IMR-90 (cell line): ENCODE measurements around the gene PAXX. TPM values are rescaled to one million over a fixed set of nuclear protein-coding genes. Genes with fewer than 3 reads are reported as not detected.

ENCODE experiments used
- ATAC-seq: fragments of 200-7000 bp; cut with Tn5 transposase; 2 replicates; pipeline ENCODE4 v1.9.1; 2020; ENCODE audit warnings: low read depth, mild to moderate bottlenecking, moderate library complexity
- BruUV-seq: library from RNA; stranded (reverse); fragments of 400-500 nt; replicated peaks from 2 replicates; lab custom pipeline; 2021; lab: Mats Ljungman, UMichigan
- CTCF ChIA-PET: fragments of 300-600 bp; formaldehyde crosslinking; extraction: SDS; loops from one replicate; lab custom pipeline; 2021; ENCODE audit warnings: antibody characterized with exemption; lab: Yijun Ruan, JAX
- POLR2A ChIA-PET: fragments of 300-600 bp; sonication (Branson Sonifier 250); formaldehyde crosslinking; loops from one replicate; lab custom pipeline; 2022; ENCODE audit warnings: antibody characterized with exemption; ENCODE audit not compliant: unreplicated experiment; lab: Charles Lee
- DNase-seq: peaks from one replicate; pipeline ENCODE4 v3.0.0; 2013
- H2AFZ ChIP-seq: replicated peaks from 2 replicates; pipeline ENCODE3; 2013; ENCODE audit warnings: low read length, mild to moderate bottlenecking; ENCODE audit not compliant: poor library complexity
- H2AK5ac ChIP-seq: 2 replicates; pipeline ENCODE4 v1.6.1; 2013; ENCODE audit warnings: low read depth, low read length, inconsistent platforms
- H2AK9ac ChIP-seq: replicated peaks from 2 replicates; pipeline ENCODE3; 2013; ENCODE audit warnings: mild to moderate bottlenecking, low read depth, low read length, moderate library complexity; ENCODE audit not compliant: poor library complexity
- H2BK120ac ChIP-seq: 2 replicates; pipeline ENCODE4 v1.6.1; 2013; ENCODE audit warnings: low read depth, low read length, inconsistent platforms
- H2BK15ac ChIP-seq: 3 replicates; pipeline ENCODE4 v1.6.1; 2013; ENCODE audit warnings: low read depth, low read length, inconsistent platforms
- H2BK20ac ChIP-seq: 2 replicates; pipeline ENCODE4 v1.6.1; 2013; ENCODE audit warnings: low read depth, mild to moderate bottlenecking, inconsistent platforms, low read length, moderate library complexity
- H2BK5ac ChIP-seq: 2 replicates; pipeline ENCODE4 v1.6.1; 2013; ENCODE audit warnings: mild to moderate bottlenecking, low read depth, low read length, inconsistent platforms; ENCODE audit not compliant: poor library complexity, severe bottlenecking
- H3K14ac ChIP-seq: replicated peaks from 2 replicates; pipeline ENCODE4 v1.6.1; 2013; ENCODE audit warnings: low read depth, low read length, inconsistent platforms
- H3K18ac ChIP-seq: 2 replicates; pipeline ENCODE4 v1.6.1; 2013; ENCODE audit warnings: low read depth, low read length, control low read depth
- H3K23ac ChIP-seq: 2 replicates; pipeline ENCODE4 v1.6.1; 2013; ENCODE audit warnings: low read depth, low read length, inconsistent platforms
- H3K27ac ChIP-seq: 2 replicates; pipeline ENCODE4 v1.5.1; 2013; ENCODE audit warnings: mild to moderate bottlenecking, control low read depth, low read length; ENCODE audit not compliant: insufficient read depth
- H3K27me3 ChIP-seq: 2 replicates; pipeline ENCODE4 v1.6.1; 2013; ENCODE audit warnings: low read length; ENCODE audit not compliant: control insufficient read depth, insufficient read depth
- H3K36me3 ChIP-seq: 2 replicates; pipeline ENCODE4 v1.6.1; 2013; ENCODE audit warnings: low read length, mixed read lengths; ENCODE audit not compliant: control insufficient read depth, insufficient read depth
- H3K4ac ChIP-seq: 2 replicates; pipeline ENCODE4 v1.6.1; 2013; ENCODE audit warnings: low read depth, low read length, inconsistent platforms
- H3K4me1 ChIP-seq: 2 replicates; pipeline ENCODE4 v1.6.1; 2013; ENCODE audit warnings: low read length, mixed read lengths; ENCODE audit not compliant: control insufficient read depth, insufficient read depth
- H3K4me2 ChIP-seq: 2 replicates; pipeline ENCODE4 v1.6.1; 2013; ENCODE audit warnings: low read depth, mild to moderate bottlenecking, control low read depth, low read length, moderate library complexity
- H3K4me3 ChIP-seq: 2 replicates; pipeline ENCODE4 v1.5.1; 2013; ENCODE audit warnings: low read depth, mild to moderate bottlenecking, control low read depth, low read length, moderate library complexity; ENCODE audit not compliant: insufficient read depth
- H3K56ac ChIP-seq: 2 replicates; pipeline ENCODE4 v1.6.1; 2013; ENCODE audit warnings: low read length, inconsistent platforms; ENCODE audit not compliant: insufficient read depth; ENCODE audit errors: extremely low read depth
- H3K79me1 ChIP-seq, 2 experiments: 2 replicates each; pipeline ENCODE4 v1.6.1; 2013; ENCODE audit warnings: low read length in 2 of 2, inconsistent platforms in 1 of 2, low read depth in 1 of 2
- H3K9ac ChIP-seq: 2 replicates; pipeline ENCODE4 v1.6.1; 2013; ENCODE audit warnings: low read depth, low read length, control low read depth
- H3K9me1 ChIP-seq: 2 replicates; pipeline ENCODE4 v1.6.1; 2013; ENCODE audit warnings: low read length, inconsistent platforms; ENCODE audit not compliant: insufficient read depth
- H3K9me3 ChIP-seq: 2 replicates; pipeline ENCODE4 v1.6.1; 2013; ENCODE audit warnings: low read length; ENCODE audit not compliant: control insufficient read depth, insufficient read depth
- H4K20me1 ChIP-seq: 2 replicates; pipeline ENCODE4 v1.6.1; 2013; ENCODE audit warnings: low read length, inconsistent platforms; ENCODE audit not compliant: insufficient read depth
- H4K5ac ChIP-seq: 2 replicates; pipeline ENCODE4 v1.6.1; 2013; ENCODE audit warnings: mild to moderate bottlenecking, low read depth, low read length, control low read depth
- H4K8ac ChIP-seq, 2 experiments: 2 replicates each; pipeline ENCODE4 v1.6.1; 2013; ENCODE audit warnings: low read depth in 2 of 2, low read length in 2 of 2, control low read depth in 1 of 2, inconsistent platforms in 1 of 2
- H4K91ac ChIP-seq: 2 replicates; pipeline ENCODE4 v1.6.1; 2013; ENCODE audit warnings: low read depth, low read length, inconsistent platforms; ENCODE audit not compliant: insufficient read depth
- BHLHE40 ChIP-seq: fragments of 150-350 bp; IDR thresholded peaks from 2 replicates; pipeline ENCODE4 v1.6.1; 2016; ENCODE audit warnings: mild to moderate bottlenecking, low read depth, low read length
- CEBPB ChIP-seq: IDR thresholded peaks from 2 replicates; pipeline ENCODE4 v1.6.1; 2012; ENCODE audit warnings: low read depth, low read length, improper control_type of control experiment
- MAZ ChIP-seq: IDR thresholded peaks from 2 replicates; pipeline ENCODE4 v1.6.1; 2012; ENCODE audit warnings: low read depth, mild to moderate bottlenecking, low read length, improper control_type of control experiment, moderate library complexity, borderline replicate concordance
- WGBS, 2 experiments: methylation state at CpG; one replicate each; pipeline versions ENCODE4 v1.1.5 to v1.1.7; 2013; ENCODE audit warnings: missing lambda C conversion rate in 2 of 2; ENCODE audit not compliant: insufficient read length in 1 of 2; ENCODE audit errors: extremely low coverage in 2 of 2; 5-methylcytosine and 5-hydroxymethylcytosine counted together
- dilution Hi-C: fragments of 300-500 bp; cut with HindIII; formaldehyde crosslinking; loops from one replicate; pipeline ENCODE4 v1.14.3; 2018; ENCODE audit warnings: low sequenced_read_pairs; ENCODE audit not compliant: unreplicated experiment
- in situ Hi-C: fragments of 300-500 bp; cut with MboI; formaldehyde crosslinking; loops from 3 replicates; pipeline ENCODE4 v1.14.3; 2019; ENCODE audit warnings: low sequenced_read_pairs, inconsistent platforms, mixed read lengths
- intact Hi-C: fragments of 100-400 bp; cut with micrococcal nuclease; formaldehyde crosslinking; loops from 2 replicates; pipeline ENCODE4 v1.10.0; 2022
- polyA plus RNA-seq, 3 experiments: library from polyadenylated mRNA; depleted of rRNA; stranded (reverse); fragments of >200 nt; gene quantifications; 2 replicates each; pipeline ENCODE4 v1.2.3, GENCODE V29; 2012; ENCODE audit warnings: low replicate concordance in 1 of 3
- total RNA-seq: library from RNA; depleted of rRNA; stranded (reverse); fragments of >200 nt; gene quantifications from 2 replicates; pipeline ENCODE4 v1.2.3, GENCODE V29; 2012
- TF ChIP-seq, protein P1 (sequence below): fragments of 150-350 bp; IDR thresholded peaks from 2 replicates; pipeline ENCODE4 v1.6.1; 2016; ENCODE audit warnings: low read depth, mild to moderate bottlenecking, low read length, moderate library complexity, borderline replicate concordance
- TF ChIP-seq, protein P2 (sequence below): conservative IDR thresholded peaks from 2 replicates; pipeline ENCODE4 v1.5.1; 2012; ENCODE audit warnings: mild to moderate bottlenecking, low read depth, low read length, improper control_type of control experiment

Gene PAXX
- total and polyA plus RNA-seq, 2 of the 4 experiments (the other 2 are of a cell fraction) = 5.7 to 24.6 TPM

GRCh38 chr9:136974817-136975535 lies 17.2 kb upstream of the PAXX start (continued):
- TF ChIP-seq BHLHE40 = no peak
- TF ChIP-seq, protein P1, sequence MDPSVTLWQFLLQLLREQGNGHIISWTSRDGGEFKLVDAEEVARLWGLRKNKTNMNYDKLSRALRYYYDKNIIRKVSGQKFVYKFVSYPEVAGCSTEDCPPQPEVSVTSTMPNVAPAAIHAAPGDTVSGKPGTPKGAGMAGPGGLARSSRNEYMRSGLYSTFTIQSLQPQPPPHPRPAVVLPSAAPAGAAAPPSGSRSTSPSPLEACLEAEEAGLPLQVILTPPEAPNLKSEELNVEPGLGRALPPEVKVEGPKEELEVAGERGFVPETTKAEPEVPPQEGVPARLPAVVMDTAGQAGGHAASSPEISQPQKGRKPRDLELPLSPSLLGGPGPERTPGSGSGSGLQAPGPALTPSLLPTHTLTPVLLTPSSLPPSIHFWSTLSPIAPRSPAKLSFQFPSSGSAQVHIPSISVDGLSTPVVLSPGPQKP = no peak

DNA sequence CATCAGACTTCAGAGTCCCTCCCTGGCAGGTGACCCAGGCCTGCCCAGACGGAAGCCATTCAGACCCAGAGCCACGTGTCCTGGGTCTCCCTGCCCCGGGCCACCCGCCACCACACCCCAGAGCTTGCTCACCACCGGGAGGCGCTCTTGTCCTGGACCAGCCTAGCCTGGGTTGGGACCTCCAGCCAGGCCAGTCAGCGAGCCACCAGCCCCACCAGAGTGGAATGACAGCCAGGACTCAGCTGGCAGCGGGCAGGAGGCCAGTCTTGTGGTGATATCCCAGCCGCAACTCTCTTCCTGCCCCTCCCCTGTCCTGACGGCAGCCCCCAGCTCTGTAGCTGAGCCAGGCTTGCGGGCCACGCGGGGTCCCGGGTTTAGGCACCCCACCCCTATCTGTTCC lies 16.6 kb upstream of the PAXX start:
- no peak overlapping the region for H4K5ac ChIP-seq
- DNase-seq (no peak), ATAC-seq (no peak)
- POLR2A ChIA-PET = no interaction called here
- no peak overlapping the region for H3K9ac ChIP-seq
- H4K8ac ChIP-seq = no peak overlapping the region
- no peak overlapping the region for H2BK120ac ChIP-seq
- H3K4me1 ChIP-seq = peaks cover 7% of the 10 kb centered on the region; the same call in 1 of the 2 replicates
- H3K4me2 ChIP-seq = no peak overlapping the region
- in situ Hi-C loops = no loop called here
- H3K79me1 ChIP-seq = no peaks in the 10 kb centered on the region
- H4K20me1 ChIP-seq = no peaks in the 10 kb centered on the region
- H2BK5ac ChIP-seq = no peak overlapping the region
- H4K91ac ChIP-seq = no peak overlapping the region
- H3K14ac ChIP-seq = no peak overlapping the region
- H3K4me3 ChIP-seq = no peak overlapping the region
- BruUV-seq = no TSS peak
- peak overlapping the region; percentile 23 for H2AFZ ChIP-seq
- no peak overlapping the region for H3K4ac ChIP-seq
- peaks cover 15% of the 10 kb centered on the region; the same call in 1 of the 2 replicates for H3K27me3 ChIP-seq
- H2AK5ac ChIP-seq = no peak overlapping the region; the same call in 1 of the 2 replicates
- H2BK15ac ChIP-seq = no peak overlapping the region
- WGBS, 2 experiments = 75% methylated on average over 4 of the region's 14 CpGs; no CpG with 5 or more reads in 1 of the 2 experiments
- no peak overlapping the region for H3K23ac ChIP-seq
- CTCF ChIA-PET = interaction anchor here (1.1 kb wide), 1 partner anchor 11 kb away, joined by 3 read pairs; no protein-coding TSS in a partner anchor
- dilution Hi-C loops = no loop called here
- H2AK9ac ChIP-seq = no peak overlapping the region
- intact Hi-C loops = no loop called here
- H2BK20ac ChIP-seq = no peak overlapping the region
- H3K9me1 ChIP-seq = no peaks in the 10 kb centered on the region
- no peak overlapping the region for H3K56ac ChIP-seq
- H3K9me3 ChIP-seq = no peaks in the 10 kb centered on the region
- H3K18ac ChIP-seq = no peak overlapping the region
- H3K27ac ChIP-seq = no peak overlapping the region
- no peaks in the 10 kb centered on the region for H3K36me3 ChIP-seq
- TF ChIP-seq, protein P2, sequence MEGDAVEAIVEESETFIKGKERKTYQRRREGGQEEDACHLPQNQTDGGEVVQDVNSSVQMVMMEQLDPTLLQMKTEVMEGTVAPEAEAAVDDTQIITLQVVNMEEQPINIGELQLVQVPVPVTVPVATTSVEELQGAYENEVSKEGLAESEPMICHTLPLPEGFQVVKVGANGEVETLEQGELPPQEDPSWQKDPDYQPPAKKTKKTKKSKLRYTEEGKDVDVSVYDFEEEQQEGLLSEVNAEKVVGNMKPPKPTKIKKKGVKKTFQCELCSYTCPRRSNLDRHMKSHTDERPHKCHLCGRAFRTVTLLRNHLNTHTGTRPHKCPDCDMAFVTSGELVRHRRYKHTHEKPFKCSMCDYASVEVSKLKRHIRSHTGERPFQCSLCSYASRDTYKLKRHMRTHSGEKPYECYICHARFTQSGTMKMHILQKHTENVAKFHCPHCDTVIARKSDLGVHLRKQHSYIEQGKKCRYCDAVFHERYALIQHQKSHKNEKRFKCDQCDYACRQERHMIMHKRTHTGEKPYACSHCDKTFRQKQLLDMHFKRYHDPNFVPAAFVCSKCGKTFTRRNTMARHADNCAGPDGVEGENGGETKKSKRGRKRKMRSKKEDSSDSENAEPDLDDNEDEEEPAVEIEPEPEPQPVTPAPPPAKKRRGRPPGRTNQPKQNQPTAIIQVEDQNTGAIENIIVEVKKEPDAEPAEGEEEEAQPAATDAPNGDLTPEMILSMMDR = peak; percentile 16; the same call in 1 of the 2 replicates
- TF ChIP-seq MAZ (no peak), CEBPB (no peak)
